Liver (tissue), 9 donors: ENCODE measurements around the gene VASH2. TPM values are rescaled to one million over a fixed set of nuclear protein-coding genes. Genes with fewer than 3 reads are reported as not detected.

Experiments
- DNase-seq: peaks from one replicate; pipeline ENCODE4 v3.0.0-alpha.2; 2017; ENCODE audit warnings: low spot score
- H3K27ac ChIP-seq, 2 donors: one replicate each; pipeline ENCODE4 v1.7.0; 2013; ENCODE audit warnings: inconsistent platforms in 2 of 2, low read length in 2 of 2, control low read depth in 1 of 2, low read depth in 1 of 2, mild to moderate bottlenecking in 1 of 2
- H3K27me3 ChIP-seq, 4 donors: one replicate each; pipeline versions ENCODE4 v1.6.1 to v1.7.0; 2013; ENCODE audit warnings: low read length in 3 of 4, inconsistent platforms in 1 of 4, mild to moderate bottlenecking in 1 of 4, moderate library complexity in 1 of 4; ENCODE audit not compliant: control insufficient read depth in 4 of 4, insufficient read depth in 4 of 4
- H3K36me3 ChIP-seq, 4 donors: one replicate each; pipeline versions ENCODE4 v1.6.1 to v1.7.0; 2013; ENCODE audit warnings: low read length in 3 of 4, mild to moderate bottlenecking in 3 of 4, low read depth in 1 of 4, moderate library complexity in 1 of 4; ENCODE audit not compliant: control insufficient read depth in 4 of 4, insufficient read depth in 3 of 4
- H3K4me1 ChIP-seq, 4 donors: one replicate each; pipeline versions ENCODE4 v1.6.1 to v1.7.0; 2013; ENCODE audit warnings: low read length in 3 of 4, mild to moderate bottlenecking in 3 of 4, moderate library complexity in 1 of 4; ENCODE audit not compliant: control insufficient read depth in 4 of 4, insufficient read depth in 4 of 4
- H3K4me3 ChIP-seq, 3 donors: one replicate each; pipeline versions ENCODE4 v1.6.1 to v1.7.0; 2013; ENCODE audit warnings: low read length in 3 of 3, control low read depth in 1 of 3, low read depth in 1 of 3, mild to moderate bottlenecking in 1 of 3
- H3K9ac ChIP-seq, 2 donors: one replicate each; pipeline ENCODE4 v1.7.0; 2013; ENCODE audit warnings: low read length in 2 of 2, mild to moderate bottlenecking in 2 of 2, moderate library complexity in 2 of 2, control low read depth in 1 of 2, low read depth in 1 of 2
- H3K9me3 ChIP-seq, 4 donors: one replicate each; pipeline versions ENCODE4 v1.6.1 to v1.7.0; 2013; ENCODE audit warnings: low read length in 3 of 4; ENCODE audit not compliant: control insufficient read depth in 4 of 4
- ATF3 ChIP-seq: IDR thresholded peaks from 2 replicates; pipeline ENCODE4 v1.6.1; 2016; ENCODE audit warnings: antibody characterized with exemption
- CTCF ChIP-seq: fragments of 150-350 bp; IDR thresholded peaks from 2 replicates; pipeline ENCODE4 v1.5.1; 2017; ENCODE audit warnings: improper control_type of control experiment, low read depth, low read length; ENCODE audit not compliant: missing input control
- EGR1 ChIP-seq, 2 donors: IDR thresholded peaks; 2 replicates each; pipeline ENCODE4 v1.6.1; 2016 to 2018; ENCODE audit warnings: antibody characterized with exemption in 2 of 2, low read depth in 2 of 2
- FOXA1 ChIP-seq: IDR thresholded peaks from 2 replicates; pipeline ENCODE4 v1.6.1; 2016; ENCODE audit warnings: antibody characterized with exemption
- FOXA2 ChIP-seq: IDR thresholded peaks from 2 replicates; pipeline ENCODE4 v1.6.1; 2016; ENCODE audit warnings: antibody characterized with exemption
- GABPA ChIP-seq, 2 donors: IDR thresholded peaks in 1 of 2; conservative IDR thresholded peaks in 1 of 2; 2 replicates each; pipeline ENCODE4 v1.6.1; 2016; ENCODE audit warnings: antibody characterized with exemption in 2 of 2, mild to moderate bottlenecking in 1 of 2, moderate library complexity in 1 of 2
- HNF4G ChIP-seq: IDR thresholded peaks from 2 replicates; pipeline ENCODE4 v1.6.1; 2016; ENCODE audit warnings: antibody characterized with exemption
- JUND ChIP-seq, 2 donors: IDR thresholded peaks; 2 replicates each; pipeline ENCODE4 v1.6.1; 2016; ENCODE audit warnings: antibody characterized with exemption in 2 of 2
- NR2F2 ChIP-seq: IDR thresholded peaks from 2 replicates; pipeline ENCODE4 v1.6.1; 2016; ENCODE audit warnings: antibody characterized with exemption
- RAD21 ChIP-seq, 2 donors: IDR thresholded peaks; 2 replicates each; pipeline ENCODE4 v1.6.1; 2016; ENCODE audit warnings: antibody characterized with exemption in 2 of 2, mild to moderate bottlenecking in 2 of 2
- REST ChIP-seq: IDR thresholded peaks from 2 replicates; pipeline ENCODE4 v1.6.1; 2016; ENCODE audit warnings: antibody characterized with exemption, mild to moderate bottlenecking
- RXRA ChIP-seq, 2 donors: IDR thresholded peaks; 2 replicates each; pipeline ENCODE4 v1.6.1; 2017 to 2018; ENCODE audit warnings: antibody characterized with exemption in 2 of 2, mild to moderate bottlenecking in 1 of 2
- SP1 ChIP-seq: IDR thresholded peaks from 2 replicates; pipeline ENCODE4 v1.6.1; 2018; ENCODE audit warnings: antibody characterized with exemption, mild to moderate bottlenecking
- TAF1 ChIP-seq: conservative IDR thresholded peaks from 2 replicates; pipeline ENCODE4 v1.6.1; 2016; ENCODE audit warnings: antibody characterized with exemption, mild to moderate bottlenecking
- YY1 ChIP-seq: IDR thresholded peaks from 2 replicates; pipeline ENCODE4 v1.6.1; 2016; ENCODE audit warnings: antibody characterized with exemption, mild to moderate bottlenecking
- ZBTB33 ChIP-seq: IDR thresholded peaks from 2 replicates; pipeline ENCODE4 v1.6.1; 2016; ENCODE audit warnings: antibody characterized with exemption
- WGBS: extraction: QIAGEN DNeasy Blood & Tissue Kit; methylation state at CpG from one replicate; pipeline ENCODE4 v1.1.7; 2013; 5-methylcytosine and 5-hydroxymethylcytosine counted together
- polyA plus RNA-seq, 2 donors: library from polyadenylated mRNA; stranded (reverse) in 1 of 2; unstranded in 1 of 2; fragments of 200-250 nt in 1 of 2; fragments of >200 nt in 1 of 2; fragmentation: Nextera tagmentation in 1 of 2; extraction: Ambion mirVana in 1 of 2; gene quantifications; one replicate each; pipeline versions ENCODE4 v1.2.1 to v1.2.3, GENCODE V29; 2013 to 2015
- total RNA-seq, 2 donors: library from RNA; depleted of rRNA; stranded (reverse); fragments of >200 nt; gene quantifications; one replicate each; pipeline ENCODE4 v1.2.3, GENCODE V29; 2014
- donor health status: healthy.
- donor health status: healthy.
- donor health status: healthy.
- donor health status: healthy.
- donor health status: healthy.

VASH2 gene
- total and polyA plus RNA-seq, 4 donors = 0.01 to 0.70 (median 0.23) TPM

- no peaks in the 10 kb centered on the region for H3K27me3 ChIP-seq
- H3K27ac ChIP-seq = no peak overlapping the region
- no peak for TF ChIP-seq NR2F2
- no peaks in the 10 kb centered on the region for H3K4me1 ChIP-seq
- DNase-seq = no peak
- no peaks in the 10 kb centered on the region for H3K36me3 ChIP-seq
- 56% methylated on average over 23 of the region's 23 CpGs for WGBS
- no peak overlapping the region for H3K9ac ChIP-seq
- no peaks in the 10 kb centered on the region for H3K9me3 ChIP-seq
- no peak overlapping the region for H3K4me3 ChIP-seq
These were observed 33.7 kb upstream of the VASH2 start for GRCh38 chr1:212916481-212917133.

GRCh38 chr1:212917134-212917485 lies 33.2 kb upstream of the VASH2 start:
- no peak for TF ChIP-seq GABPA (IDR thresholded peaks at IDR 0.05 in 1 of 2, conservative IDR thresholded peaks at IDR 0.05 in 1 of 2)
- TF ChIP-seq NR2F2 = no peak
- no peak for TF ChIP-seq RXRA (IDR thresholded peaks at IDR 0.05)
- no peak for TF ChIP-seq FOXA2
- DNase-seq = no peak
- H3K9me3 ChIP-seq = no peaks in the 10 kb centered on the region
- no peak overlapping the region for H3K9ac ChIP-seq
- H3K36me3 ChIP-seq = no peaks in the 10 kb centered on the region
- 84% methylated on average over 9 of the region's 9 CpGs for WGBS
- H3K4me3 ChIP-seq = no peak overlapping the region
- H3K27ac ChIP-seq = no peak overlapping the region
- H3K27me3 ChIP-seq = no peaks in the 10 kb centered on the region
- H3K4me1 ChIP-seq = no peaks in the 10 kb centered on the region

- H3K36me3 ChIP-seq = no peaks in the 10 kb centered on the region
- no peak for TF ChIP-seq YY1
- TF ChIP-seq GABPA (IDR thresholded peaks at IDR 0.05 in 1 of 2, conservative IDR thresholded peaks at IDR 0.05 in 1 of 2) = no peak
- TF ChIP-seq RAD21 (IDR thresholded peaks at IDR 0.05) = no peak
- no peak for TF ChIP-seq NR2F2
- no peak for TF ChIP-seq FOXA2
- no peak for TF ChIP-seq EGR1 (IDR thresholded peaks at IDR 0.05; ENCODE audit: low read depth in 2 of 2)
- TF ChIP-seq HNF4G = no peak
- H3K27ac ChIP-seq = no peak overlapping the region
- DNase-seq = no peak
- H3K9ac ChIP-seq = no peak overlapping the region
- no peak overlapping the region for H3K4me3 ChIP-seq
- no peaks in the 10 kb centered on the region for H3K4me1 ChIP-seq
- H3K9me3 ChIP-seq = no peaks in the 10 kb centered on the region
- WGBS = 81% methylated on average over 5 of the region's 5 CpGs
- H3K27me3 ChIP-seq = no peaks in the 10 kb centered on the region
These were observed 32.5 kb upstream of the VASH2 start for GRCh38 chr1:212917858-212918257.

GRCh38 chr1:212918824-212919223 lies 31.5 kb upstream of the VASH2 start:
- H3K27me3 ChIP-seq = no peaks in the 10 kb centered on the region
- H3K36me3 ChIP-seq = no peaks in the 10 kb centered on the region
- no peak overlapping the region for H3K27ac ChIP-seq
- H3K9ac ChIP-seq = no peak overlapping the region
- no peak overlapping the region for H3K4me3 ChIP-seq
- H3K9me3 ChIP-seq = no peaks in the 10 kb centered on the region
- no peaks in the 10 kb centered on the region for H3K4me1 ChIP-seq
- no peak for DNase-seq
- WGBS = 83% methylated on average over 2 of the region's 2 CpGs
- TF ChIP-seq RAD21 (IDR thresholded peaks at IDR 0.05) (no peak), ZBTB33 (no peak), HNF4G (no peak), NR2F2 (no peak), TAF1 (no peak), CTCF (no peak), REST (no peak), YY1 (no peak), FOXA2 (no peak), EGR1 (IDR thresholded peaks at IDR 0.05; ENCODE audit: low read depth in 2 of 2) (no peak), FOXA1 (no peak), ATF3 (no peak), SP1 (no peak), JUND (IDR thresholded peaks at IDR 0.05) (no peak), GABPA (IDR thresholded peaks at IDR 0.05 in 1 of 2, conservative IDR thresholded peaks at IDR 0.05 in 1 of 2) (no peak), RXRA (IDR thresholded peaks at IDR 0.05) (no peak)
